Neural crest cell (in vitro differentiated cells): ENCODE measurements around the gene PLP1. TPM values are rescaled to one million over a fixed set of nuclear protein-coding genes. Genes with fewer than 3 reads are reported as not detected.

ENCODE experiments used
- DNase-seq: peaks from one replicate; pipeline ENCODE4 v3.0.0; 2021; ENCODE audit warnings: low read depth, mixed read lengths, low spot score
- H3K27ac Mint-ChIP-seq: one replicate; pipeline ENCODE4 v1.8.0; 2021; ENCODE audit warnings: mild to moderate bottlenecking, mixed read lengths; ENCODE audit not compliant: unreplicated experiment
- H3K27me3 Mint-ChIP-seq: 2 replicates; pipeline ENCODE4 v1.8.0; 2021; ENCODE audit warnings: low read depth, mild to moderate bottlenecking, mixed read lengths
- H3K36me3 Mint-ChIP-seq: 2 replicates; pipeline ENCODE4 v1.8.0; 2021; ENCODE audit warnings: low read depth, mild to moderate bottlenecking, mixed read lengths
- H3K4me1 Mint-ChIP-seq: 2 replicates; pipeline ENCODE4 v1.8.0; 2021; ENCODE audit warnings: mixed read lengths
- H3K4me3 Mint-ChIP-seq: one replicate; pipeline ENCODE4 v1.8.0; 2021; ENCODE audit warnings: mild to moderate bottlenecking, mixed read lengths
- H3K9me3 Mint-ChIP-seq: 2 replicates; pipeline ENCODE4 v1.8.0; 2021; ENCODE audit warnings: mixed read lengths
- long read RNA-seq: library from polyadenylated mRNA; unstranded; transcript quantifications from one replicate; pipeline ENCODE4 v2.0.0, GENCODE V29; 2020
- total RNA-seq: library from RNA; stranded (reverse); gene quantifications from 2 replicates; pipeline ENCODE4 v1.2.1, GENCODE V29; 2021
- TF ChIP-seq, protein P1 (sequence below): fragments of 200-600 bp; sonication (generic); conservative IDR thresholded peaks from 2 replicates; pipeline ENCODE4 v1.5.0; 2021; ENCODE audit warnings: antibody characterized with exemption, mild to moderate bottlenecking

Gene PLP1, protein sequence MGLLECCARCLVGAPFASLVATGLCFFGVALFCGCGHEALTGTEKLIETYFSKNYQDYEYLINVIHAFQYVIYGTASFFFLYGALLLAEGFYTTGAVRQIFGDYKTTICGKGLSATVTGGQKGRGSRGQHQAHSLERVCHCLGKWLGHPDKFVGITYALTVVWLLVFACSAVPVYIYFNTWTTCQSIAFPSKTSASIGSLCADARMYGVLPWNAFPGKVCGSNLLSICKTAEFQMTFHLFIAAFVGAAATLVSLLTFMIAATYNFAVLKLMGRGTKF
- total RNA-seq, result 265 and 288 TPM in 2 replicates
- long read RNA-seq, transcript PLP1-209 (4 exons, 861 nt), result minor isoform, 10 of 1,290 reads
- long read RNA-seq, transcript PLP1-223 (7 exons, 3,001 nt), result minor isoform, 86 of 1,290 reads
- long read RNA-seq, transcript PLP1-221 (7 exons, 2,896 nt), result major isoform, 1,087 of 1,290 reads
- long read RNA-seq, partial matches to known transcripts, result 56 of 1,290 reads
- long read RNA-seq, other reads (novel, unspliced or antisense), result 49 of 1,290 reads

DNA sequence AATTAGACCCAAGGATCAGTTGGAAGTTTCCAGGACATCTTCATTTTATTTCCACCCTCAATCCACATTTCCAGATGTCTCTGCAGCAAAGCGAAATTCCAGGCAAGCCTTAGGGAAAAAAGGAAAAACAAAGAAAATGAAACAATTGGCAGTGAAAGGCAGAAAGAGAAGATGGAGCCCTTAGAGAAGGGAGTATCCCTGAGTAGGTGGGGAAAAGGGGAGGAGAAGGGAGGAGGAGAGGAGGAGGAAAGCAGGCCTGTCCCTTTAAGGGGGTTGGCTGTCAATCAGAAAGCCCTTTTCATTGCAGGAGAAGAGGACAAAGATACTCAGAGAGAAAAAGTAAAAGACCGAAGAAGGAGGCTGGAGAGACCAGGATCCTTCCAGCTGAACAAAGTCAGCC, at the start of gene PLP1:
PLP1 (plus strand) TSS at position 295 of the 400 bp plus-strand sequence. CDS start 156 bp downstream, outside the sequence.
- Mint-ChIP-seq H3K9me3 (no peaks in the 10 kb centered on the region), H3K4me1 (peaks cover 77% of the 10 kb centered on the region), H3K4me3 (peak within 1 kb of the TSS; percentile 94), H3K27me3 (no peaks in the 10 kb centered on the region), H3K27ac (peak within 1 kb of the TSS; percentile 97), H3K36me3 (peaks cover 5% of the 10 kb centered on the region)
- TF ChIP-seq, protein P1, sequence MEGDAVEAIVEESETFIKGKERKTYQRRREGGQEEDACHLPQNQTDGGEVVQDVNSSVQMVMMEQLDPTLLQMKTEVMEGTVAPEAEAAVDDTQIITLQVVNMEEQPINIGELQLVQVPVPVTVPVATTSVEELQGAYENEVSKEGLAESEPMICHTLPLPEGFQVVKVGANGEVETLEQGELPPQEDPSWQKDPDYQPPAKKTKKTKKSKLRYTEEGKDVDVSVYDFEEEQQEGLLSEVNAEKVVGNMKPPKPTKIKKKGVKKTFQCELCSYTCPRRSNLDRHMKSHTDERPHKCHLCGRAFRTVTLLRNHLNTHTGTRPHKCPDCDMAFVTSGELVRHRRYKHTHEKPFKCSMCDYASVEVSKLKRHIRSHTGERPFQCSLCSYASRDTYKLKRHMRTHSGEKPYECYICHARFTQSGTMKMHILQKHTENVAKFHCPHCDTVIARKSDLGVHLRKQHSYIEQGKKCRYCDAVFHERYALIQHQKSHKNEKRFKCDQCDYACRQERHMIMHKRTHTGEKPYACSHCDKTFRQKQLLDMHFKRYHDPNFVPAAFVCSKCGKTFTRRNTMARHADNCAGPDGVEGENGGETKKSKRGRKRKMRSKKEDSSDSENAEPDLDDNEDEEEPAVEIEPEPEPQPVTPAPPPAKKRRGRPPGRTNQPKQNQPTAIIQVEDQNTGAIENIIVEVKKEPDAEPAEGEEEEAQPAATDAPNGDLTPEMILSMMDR, result no peak
- DNase-seq, result no peak

DNA sequence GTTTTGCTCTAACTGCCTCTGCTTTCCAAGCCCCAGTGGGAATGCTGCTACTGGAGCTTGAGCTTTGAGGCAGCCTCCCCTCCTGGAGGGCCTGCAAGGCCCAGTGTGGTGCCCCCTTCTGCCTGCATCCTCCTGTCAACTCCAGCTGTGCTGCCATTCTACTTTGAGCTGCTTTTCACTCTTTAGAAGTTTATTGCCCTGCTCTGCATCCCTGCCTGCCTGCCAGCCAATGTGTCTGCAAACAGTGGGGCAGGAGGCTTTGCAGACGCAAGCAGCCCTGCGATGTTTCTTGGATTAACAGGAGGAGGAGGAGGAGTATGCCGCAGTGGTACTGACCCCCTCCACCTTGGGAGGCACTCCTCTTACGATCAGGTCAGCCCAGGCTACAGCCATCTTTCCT, 49.5 kb upstream of the PLP1 start:
- peaks cover 3% of the 10 kb centered on the region for H3K27me3 Mint-ChIP-seq
- no peak overlapping the region for H3K4me3 Mint-ChIP-seq
- TF ChIP-seq, protein P1, result no peak
- no peaks in the 10 kb centered on the region for H3K9me3 Mint-ChIP-seq
- peaks cover 23% of the 10 kb centered on the region for H3K4me1 Mint-ChIP-seq
- DNase-seq, result no peak
- peak overlapping the region; percentile 71 for H3K27ac Mint-ChIP-seq
- H3K36me3 Mint-ChIP-seq, result no peaks in the 10 kb centered on the region

DNA sequence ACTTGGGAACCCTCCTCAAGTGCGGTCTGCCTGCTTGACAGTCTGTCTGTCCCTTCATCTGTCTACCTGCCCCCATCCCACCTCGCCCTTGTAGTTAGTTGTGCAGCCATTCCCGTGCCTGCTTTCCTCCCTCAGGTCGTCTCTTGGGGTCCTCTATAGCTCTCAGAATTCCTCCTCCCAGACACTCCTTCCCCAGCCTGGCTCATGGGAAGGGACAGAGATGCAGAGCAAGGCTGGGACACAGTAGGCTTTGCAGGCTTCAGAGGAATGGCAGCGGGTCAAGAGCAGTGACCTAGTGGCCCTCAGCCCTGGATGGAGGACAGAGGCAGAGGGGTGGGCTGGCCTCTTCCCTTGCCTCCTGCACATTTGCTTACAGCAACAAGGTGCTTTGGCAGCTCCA, 47.6 kb upstream of the PLP1 start:
- no peak overlapping the region for H3K4me3 Mint-ChIP-seq
- H3K4me1 Mint-ChIP-seq, result peaks cover 23% of the 10 kb centered on the region
- DNase-seq, result no peak

DNA sequence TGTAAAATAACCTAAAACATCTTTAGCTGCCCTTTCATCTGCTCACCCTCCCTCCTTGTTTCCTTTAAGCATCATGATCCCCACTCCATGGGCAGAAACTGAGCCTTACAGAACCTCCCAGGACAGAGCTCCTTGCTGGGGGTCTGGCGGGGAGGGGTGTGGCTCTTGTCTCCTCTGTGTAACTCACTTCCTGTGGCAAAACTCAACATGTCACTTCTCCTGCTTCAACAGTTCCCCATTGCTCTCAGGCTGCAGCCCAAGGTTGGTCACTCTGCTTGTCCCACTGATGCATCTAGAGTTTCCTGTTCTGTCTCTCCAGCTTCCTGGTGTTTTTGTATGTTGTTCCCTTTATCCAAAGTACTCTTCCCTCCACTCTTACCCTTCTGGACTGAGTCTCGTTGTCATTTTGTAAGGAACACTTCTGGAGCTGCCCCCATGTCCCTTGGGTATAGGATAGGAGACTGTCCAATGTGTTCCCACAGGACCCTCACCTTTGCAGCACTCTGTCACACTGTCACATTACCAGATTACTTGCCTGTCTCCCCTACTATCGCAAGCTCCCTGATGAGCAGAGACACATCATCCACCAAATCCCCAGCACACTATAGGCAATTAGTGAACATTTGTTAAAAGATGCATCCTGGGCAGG, 46.4 kb upstream of the PLP1 start:
- TF ChIP-seq, protein P1, result no peak
- H3K27ac Mint-ChIP-seq, result peak overlapping the region; percentile 29
- H3K27me3 Mint-ChIP-seq, result peaks cover 3% of the 10 kb centered on the region
- no peaks in the 10 kb centered on the region for H3K36me3 Mint-ChIP-seq
- peaks cover 23% of the 10 kb centered on the region for H3K4me1 Mint-ChIP-seq
- no peaks in the 10 kb centered on the region for H3K9me3 Mint-ChIP-seq
- DNase-seq, result no peak
- no peak overlapping the region for H3K4me3 Mint-ChIP-seq

More for the DNA sequence above, 47.6 kb upstream of the PLP1 start:
- H3K27me3 Mint-ChIP-seq, result peaks cover 3% of the 10 kb centered on the region
- H3K36me3 Mint-ChIP-seq, result no peaks in the 10 kb centered on the region
- H3K9me3 Mint-ChIP-seq, result no peaks in the 10 kb centered on the region
- H3K27ac Mint-ChIP-seq, result no peak overlapping the region
- TF ChIP-seq, protein P1, result no peak

DNA sequence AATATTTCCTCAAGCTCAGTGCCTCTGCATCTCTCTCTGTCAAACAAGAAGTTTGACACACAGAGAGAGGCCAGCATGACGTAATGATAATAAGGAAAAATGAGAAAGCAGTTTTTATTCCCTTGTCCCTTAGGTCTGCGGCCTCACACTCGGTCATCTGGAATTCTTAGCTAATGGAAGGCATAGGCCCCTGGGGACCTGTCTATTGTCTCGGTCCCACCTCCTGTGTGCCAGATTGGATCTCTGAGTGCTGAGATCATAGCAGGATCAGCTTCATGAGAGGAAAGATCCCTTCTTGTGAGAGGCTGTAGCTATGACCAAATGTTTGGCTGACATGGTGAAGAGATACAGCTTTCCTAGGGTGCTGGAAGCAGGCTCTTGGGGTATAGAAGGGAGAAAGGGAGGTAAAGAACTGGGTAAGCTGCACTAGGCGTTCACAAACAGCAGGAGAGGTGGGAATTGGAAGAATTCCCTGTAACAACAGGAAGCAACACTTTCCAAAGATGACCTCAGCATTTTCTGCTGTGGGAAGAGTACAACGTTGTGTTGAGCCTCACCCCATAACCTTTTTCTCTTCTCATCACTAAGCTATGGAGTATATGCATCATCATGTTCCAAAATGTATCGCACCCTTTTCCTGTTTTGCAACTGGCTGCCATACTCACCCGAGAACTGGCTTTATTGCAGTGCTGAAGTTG, 45.7 kb upstream of the PLP1 start:
- TF ChIP-seq, protein P1, result no peak
- no peak for DNase-seq
- Mint-ChIP-seq H3K4me1 (peaks cover 23% of the 10 kb centered on the region), H3K27ac (peak overlapping the region; percentile 96), H3K27me3 (peaks cover 3% of the 10 kb centered on the region), H3K36me3 (no peaks in the 10 kb centered on the region), H3K9me3 (no peaks in the 10 kb centered on the region), H3K4me3 (no peak overlapping the region)
